GM23338 (cell line): ENCODE measurements around the gene FCRL5. TPM values are rescaled to one million over a fixed set of nuclear protein-coding genes. Genes with fewer than 3 reads are reported as not detected.
A peak's percentile ranks its signal among the peaks of the same experiment; 100 is the strongest.

Source experiments
- ATAC-seq: fragments of 200-7000 bp; cut with Tn5 transposase; 3 replicates; pipeline ENCODE4 v1.9.1; 2020
- DNase-seq: peaks from one replicate; pipeline ENCODE4 v3.0.0-alpha.2; 2015; ENCODE audit warnings: low spot score
- H2AFZ ChIP-seq: fragments of 200-600 bp; sonication (generic); 2 replicates; pipeline ENCODE4 v1.8.0; 2016; ENCODE audit warnings: antibody characterized with exemption, mild to moderate bottlenecking, moderate library complexity
- H3F3A ChIP-seq: fragments of 200-600 bp; sonication (generic); replicated peaks from 2 replicates; pipeline ENCODE4 v1.8.0; 2017; ENCODE audit warnings: antibody characterized with exemption, mixed run types, low read depth
- H3K27ac ChIP-seq: fragments of 200-600 bp; sonication (generic); 2 replicates; pipeline ENCODE4 v1.6.1; 2016; ENCODE audit warnings: low read depth
- H3K27me3 ChIP-seq: fragments of 200-600 bp; sonication (generic); 2 replicates; pipeline ENCODE4 v1.8.0; 2016; ENCODE audit warnings: mild to moderate bottlenecking, mixed run types, moderate library complexity; ENCODE audit not compliant: insufficient read depth
- H3K36me3 ChIP-seq: fragments of 200-600 bp; sonication (generic); 2 replicates; pipeline ENCODE4 v1.8.0; 2016; ENCODE audit warnings: mild to moderate bottlenecking; ENCODE audit not compliant: insufficient read depth
- H3K4me1 ChIP-seq: fragments of 200-600 bp; sonication (generic); 2 replicates; pipeline ENCODE4 v1.8.0; 2016; ENCODE audit warnings: mild to moderate bottlenecking, moderate library complexity; ENCODE audit not compliant: insufficient read depth
- H3K4me2 ChIP-seq: fragments of 200-600 bp; sonication (generic); 2 replicates; pipeline ENCODE4 v1.7.1; 2017; ENCODE audit warnings: mixed run types
- H3K4me3 ChIP-seq: fragments of 200-600 bp; sonication (generic); 2 replicates; pipeline ENCODE4 v1.6.1; 2016; ENCODE audit warnings: mixed run types
- H3K79me2 ChIP-seq: fragments of 200-600 bp; sonication (generic); replicated peaks from 2 replicates; pipeline ENCODE4 v1.8.0; 2017; ENCODE audit warnings: mild to moderate bottlenecking; ENCODE audit not compliant: insufficient read depth
- H3K9me2 ChIP-seq: fragments of 200-600 bp; sonication (generic); 2 replicates; pipeline ENCODE4 v1.8.0; 2017; ENCODE audit not compliant: insufficient read depth
- H4K20me1 ChIP-seq: fragments of 200-600 bp; sonication (generic); replicated peaks from 2 replicates; pipeline ENCODE4 v1.8.0; 2017; ENCODE audit warnings: mild to moderate bottlenecking; ENCODE audit not compliant: insufficient read depth
- H3K27ac Mint-ChIP-seq: 2 replicates; pipeline ENCODE4 v1.8.0; 2020; ENCODE audit warnings: inconsistent platforms, mild to moderate bottlenecking, moderate library complexity, mixed read lengths
- H3K27me3 Mint-ChIP-seq: 3 replicates; pipeline ENCODE4 v1.8.0; 2022; ENCODE audit warnings: low read depth, mild to moderate bottlenecking, moderate library complexity, mixed read lengths, inconsistent platforms; ENCODE audit not compliant: insufficient read depth, poor library complexity
- H3K36me3 Mint-ChIP-seq: 3 replicates; pipeline ENCODE4 v1.8.0; 2021; ENCODE audit warnings: low read depth, mild to moderate bottlenecking, inconsistent platforms, moderate library complexity, mixed read lengths
- H3K4me1 Mint-ChIP-seq: 3 replicates; pipeline ENCODE4 v1.8.0; 2020; ENCODE audit warnings: mild to moderate bottlenecking, inconsistent platforms, mixed read lengths
- H3K4me3 Mint-ChIP-seq: 3 replicates; pipeline ENCODE4 v1.8.0; 2021; ENCODE audit warnings: moderate library complexity, mild to moderate bottlenecking, inconsistent platforms, mixed read lengths
- H3K9me3 Mint-ChIP-seq: 3 replicates; pipeline ENCODE4 v1.8.0; 2020; ENCODE audit warnings: moderate library complexity, mild to moderate bottlenecking, inconsistent platforms, mixed read lengths
- CREB1 ChIP-seq: fragments of 250-450 bp; sonication (Bioruptor Pico); IDR thresholded peaks from 2 replicates; pipeline ENCODE4 v1.5.0; 2020; ENCODE audit warnings: low read depth, mild to moderate bottlenecking, moderate library complexity
- CTCF ChIP-seq, 2 experiments: fragments of 200-600 bp in 1 of 2; sonication (generic) in 1 of 2; conservative IDR thresholded peaks; 2 replicates each; pipeline versions ENCODE4 v1.5.1 to v1.6.1; 2016 to 2017; ENCODE audit warnings: antibody characterized with exemption in 2 of 2, low read depth in 2 of 2, mild to moderate bottlenecking in 2 of 2, moderate library complexity in 1 of 2
- EZH2 ChIP-seq: fragments of 200-600 bp; sonication (generic); IDR thresholded peaks from one replicate; pipeline ENCODE4 v1.8.0; 2017; ENCODE audit warnings: antibody characterized with exemption, mild to moderate bottlenecking, low read depth; ENCODE audit not compliant: unreplicated experiment
- EZH2phosphoT487 ChIP-seq: fragments of 200-600 bp; sonication (generic); IDR thresholded peaks from one replicate; pipeline ENCODE4 v1.8.1; 2018; ENCODE audit warnings: antibody characterized with exemption; ENCODE audit not compliant: unreplicated experiment
- POLR2AphosphoS5 ChIP-seq: IDR thresholded peaks from 2 replicates; pipeline ENCODE4 v1.6.1; 2016; ENCODE audit warnings: antibody characterized with exemption, low read depth
- STAT1 ChIP-seq: IDR thresholded peaks from one replicate; pipeline ENCODE4 v1.6.1; 2016; ENCODE audit warnings: antibody characterized with exemption; ENCODE audit not compliant: unreplicated experiment
- ZNF114 ChIP-seq: fragments of 250-450 bp; sonication (Bioruptor Pico); IDR thresholded peaks from 2 replicates; pipeline ENCODE4 v1.5.0; 2020; ENCODE audit warnings: mild to moderate bottlenecking, moderate library complexity
- ZNF331 ChIP-seq: fragments of 250-450 bp; sonication (Bioruptor Pico); IDR thresholded peaks from 2 replicates; pipeline ENCODE4 v1.5.0; 2020; ENCODE audit warnings: low read depth, mild to moderate bottlenecking, moderate library complexity
- ZNF462 ChIP-seq: fragments of 250-450 bp; sonication (Bioruptor Pico); IDR thresholded peaks from 2 replicates; pipeline ENCODE4 v1.5.0; 2020; ENCODE audit warnings: mild to moderate bottlenecking, moderate library complexity
- polyA plus RNA-seq: library from polyadenylated mRNA; unstranded; fragments of >200 nt; fragmentation: Nextera tagmentation; extraction: Ambion mirVana; gene quantifications from 2 replicates; pipeline ENCODE4 v1.2.1, GENCODE V29; 2016
- total RNA-seq: library from RNA; depleted of rRNA; stranded (reverse); fragments of >200 nt; shearing (Covaris generic); gene quantifications from 2 replicates; pipeline ENCODE4 v1.2.3, GENCODE V29; 2014

Gene FCRL5
- total and polyA plus RNA-seq, 2 experiments from 2014 or later: 0.79 to 2.8 TPM

- H3F3A ChIP-seq: no peaks in the 10 kb centered on the region
- H3K4me3 ChIP-seq: no peak overlapping the region
- peak; percentile 91 for ATAC-seq
- H3K4me1 ChIP-seq: no peaks in the 10 kb centered on the region; the same call in 1 of the 2 replicates
- H3K4me1 Mint-ChIP-seq: no peaks in the 10 kb centered on the region; the same call in 2 of the 3 replicates
- H3K4me3 Mint-ChIP-seq: no peak overlapping the region
- H3K27ac Mint-ChIP-seq: peak overlapping the region; percentile 58; the same call in 1 of the 2 replicates
- peak; percentile 92 for DNase-seq
- H3K27me3 ChIP-seq: no peaks in the 10 kb centered on the region
- H4K20me1 ChIP-seq: no peaks in the 10 kb centered on the region
- no peaks in the 10 kb centered on the region for H3K36me3 ChIP-seq
- no peak overlapping the region for H3K27ac ChIP-seq
- peaks cover 5% of the 10 kb centered on the region for H3K27me3 Mint-ChIP-seq
- no peaks in the 10 kb centered on the region for H3K79me2 ChIP-seq
- no peaks in the 10 kb centered on the region for H3K9me3 Mint-ChIP-seq
- no peak overlapping the region for H3K4me2 ChIP-seq
- H3K36me3 Mint-ChIP-seq: no peaks in the 10 kb centered on the region
- H2AFZ ChIP-seq: peak overlapping the region; percentile 74; the same call in 1 of the 2 replicates
- no peaks in the 10 kb centered on the region for H3K9me2 ChIP-seq
- peak; percentile 76 to 83 for TF ChIP-seq CTCF (conservative IDR thresholded peaks at IDR 0.05; ENCODE audit: low read depth in 2 of 2)
- no peak for TF ChIP-seq STAT1
- TF ChIP-seq EZH2phosphoT487: no peak
Observed at GRCh38 chr1:157490467-157491165, 61.7 kb downstream of the FCRL5 start.

GRCh38 chr1:157488156-157488555, 64.2 kb downstream of the FCRL5 start:
- Histone ChIP-seq H3K9me2 (no peaks in the 10 kb centered on the region), H3K79me2 (no peaks in the 10 kb centered on the region), H3F3A (no peaks in the 10 kb centered on the region), H3K4me2 (no peak overlapping the region), H3K27me3 (no peaks in the 10 kb centered on the region), H3K4me3 (no peak overlapping the region), H3K4me1 (no peaks in the 10 kb centered on the region; the same call in 1 of the 2 replicates), H4K20me1 (no peaks in the 10 kb centered on the region), H3K27ac (no peak overlapping the region), H3K36me3 (no peaks in the 10 kb centered on the region), H2AFZ (no peak overlapping the region)
- Mint-ChIP-seq H3K4me1 (no peaks in the 10 kb centered on the region; the same call in 2 of the 3 replicates), H3K27ac (no peak overlapping the region), H3K4me3 (no peak overlapping the region), H3K27me3 (peaks cover 5% of the 10 kb centered on the region), H3K36me3 (no peaks in the 10 kb centered on the region; the same call in 2 of the 3 replicates), H3K9me3 (no peaks in the 10 kb centered on the region)
- TF ChIP-seq ZNF462 (CRISPR knock-in tag) (no peak), CREB1 (CRISPR knock-in tag) (no peak), ZNF114 (CRISPR knock-in tag) (no peak), POLR2AphosphoS5 (no peak), ZNF331 (CRISPR knock-in tag) (no peak), STAT1 (no peak), EZH2 (no peak)
- ATAC-seq: no peak
- no peak for DNase-seq
